Neuron (in vitro differentiated cells): ENCODE data around the gene TPR.
A peak's percentile ranks its signal among the peaks of the same experiment; 100 is the strongest.
"Not testable (repeated sequence)": the region's sequence is repeated elsewhere in the genome, so short reads cannot be mapped to it uniquely, and the experiment has no call there.

Experiments used
- H2AFZ ChIP-seq: one replicate; pipeline ENCODE4 v1.6.1; 2013; ENCODE audit warnings: low read depth, mild to moderate bottlenecking, inconsistent platforms, low read length, moderate library complexity
- H3K27me3 ChIP-seq: one replicate; pipeline ENCODE4 v1.6.1; 2013; ENCODE audit warnings: low read length; ENCODE audit not compliant: insufficient read depth
- H3K36me3 ChIP-seq: one replicate; pipeline ENCODE4 v1.6.1; 2013; ENCODE audit warnings: low read length; ENCODE audit not compliant: insufficient read depth
- H3K4me1 ChIP-seq: one replicate; pipeline ENCODE4 v1.6.1; 2013; ENCODE audit warnings: low read length; ENCODE audit not compliant: insufficient read depth
- H3K4me3 ChIP-seq: 2 replicates; pipeline ENCODE4 v1.5.1; 2013; ENCODE audit warnings: mild to moderate bottlenecking, low read length, moderate library complexity
- H3K9me3 ChIP-seq: one replicate; pipeline ENCODE4 v1.6.1; 2013; ENCODE audit warnings: low read length

The TPR gene

GRCh38 chr1:186390925-186391324 lies 15.9 kb upstream of the TPR start:
- peaks cover 76% of the 10 kb centered on the region for H3K36me3 ChIP-seq
- no peaks in the 10 kb centered on the region for H3K4me1 ChIP-seq
- no peaks in the 10 kb centered on the region for H3K27me3 ChIP-seq
- H3K4me3 ChIP-seq = no peak overlapping the region
- no peaks in the 10 kb centered on the region for H3K9me3 ChIP-seq
- H2AFZ ChIP-seq = no peak overlapping the region

- no peak overlapping the region for H2AFZ ChIP-seq
- H3K36me3 ChIP-seq = peaks cover 61% of the 10 kb centered on the region
- H3K27me3 ChIP-seq = no peaks in the 10 kb centered on the region
- H3K4me3 ChIP-seq = no peak overlapping the region
- no peaks in the 10 kb centered on the region for H3K9me3 ChIP-seq
- no peaks in the 10 kb centered on the region for H3K4me1 ChIP-seq
Measured at GRCh38 chr1:186386725-186387383, 11.8 kb upstream of the TPR start.

GRCh38 chr1:186375929-186376319 lies 871 bp upstream of the TPR start:
- Histone ChIP-seq H3K36me3 (peaks cover 33% of the 10 kb centered on the region), H2AFZ (peak overlapping the region; percentile 71), H3K9me3 (no peaks in the 10 kb centered on the region), H3K4me1 (peaks cover 17% of the 10 kb centered on the region), H3K27me3 (no peaks in the 10 kb centered on the region), H3K4me3 (peak overlapping the region; percentile 99)

GRCh38 chr1:186374303-186375151 lies 526 bp downstream of the TPR start:
- H3K9me3 ChIP-seq = no peaks in the 10 kb centered on the region
- H3K36me3 ChIP-seq = peaks cover 38% of the 10 kb centered on the region
- peak overlapping the region; percentile 99 for H3K4me3 ChIP-seq
- no peaks in the 10 kb centered on the region for H3K27me3 ChIP-seq
- peak overlapping the region; percentile 24 for H2AFZ ChIP-seq
- peaks cover 17% of the 10 kb centered on the region for H3K4me1 ChIP-seq

- not testable (repeated sequence) for H3K4me1 ChIP-seq, H3K9me3 ChIP-seq, H3K27me3 ChIP-seq, H2AFZ ChIP-seq, H3K4me3 ChIP-seq
- H3K36me3 ChIP-seq = peaks cover 89% of the 10 kb centered on the region
Measured at GRCh38 chr1:186347837-186348691, 27.0 kb downstream of the TPR start.

- Histone ChIP-seq H3K27me3 (no peaks in the 10 kb centered on the region), H3K4me3 (no peak overlapping the region), H3K9me3 (no peaks in the 10 kb centered on the region), H3K36me3 (peaks cover 91% of the 10 kb centered on the region), H3K4me1 (no peaks in the 10 kb centered on the region), H2AFZ (no peak overlapping the region)
Measured at GRCh38 chr1:186340772-186341171, 34.3 kb downstream of the TPR start.

- Histone ChIP-seq H2AFZ (no peak overlapping the region), H3K4me1 (no peaks in the 10 kb centered on the region), H3K36me3 (peaks cover 89% of the 10 kb centered on the region), H3K9me3 (no peaks in the 10 kb centered on the region), H3K4me3 (no peak overlapping the region), H3K27me3 (no peaks in the 10 kb centered on the region)
Measured at GRCh38 chr1:186337554-186337953, 37.5 kb downstream of the TPR start.

GRCh38 chr1:186330758-186331157 lies 44.3 kb downstream of the TPR start:
- H3K36me3 ChIP-seq = peaks cover 89% of the 10 kb centered on the region
- H3K4me1 ChIP-seq = no peaks in the 10 kb centered on the region
- no peak overlapping the region for H3K4me3 ChIP-seq
- no peaks in the 10 kb centered on the region for H3K9me3 ChIP-seq
- no peak overlapping the region for H2AFZ ChIP-seq
- H3K27me3 ChIP-seq = no peaks in the 10 kb centered on the region

- no peak overlapping the region for H3K4me3 ChIP-seq
- H3K27me3 ChIP-seq = no peaks in the 10 kb centered on the region
- H3K36me3 ChIP-seq = peaks cover 85% of the 10 kb centered on the region
- no peaks in the 10 kb centered on the region for H3K9me3 ChIP-seq
- H2AFZ ChIP-seq = no peak overlapping the region
- no peaks in the 10 kb centered on the region for H3K4me1 ChIP-seq
Measured at GRCh38 chr1:186327331-186327730, 47.7 kb downstream of the TPR start.

GRCh38 chr1:186326009-186326408 lies 49.0 kb downstream of the TPR start:
- Histone ChIP-seq H3K9me3 (no peaks in the 10 kb centered on the region), H3K36me3 (peaks cover 85% of the 10 kb centered on the region)

GRCh38 chr1:186325239-186325638 lies 49.8 kb downstream of the TPR start:
- Histone ChIP-seq H3K9me3 (no peaks in the 10 kb centered on the region), H3K36me3 (peaks cover 85% of the 10 kb centered on the region), H3K4me3 (no peak overlapping the region), H2AFZ (no peak overlapping the region), H3K4me1 (no peaks in the 10 kb centered on the region), H3K27me3 (no peaks in the 10 kb centered on the region)

More at GRCh38 chr1:186326009-186326408, 49.0 kb downstream of the TPR start:
- Histone ChIP-seq H2AFZ (no peak overlapping the region), H3K4me1 (no peaks in the 10 kb centered on the region), H3K27me3 (no peaks in the 10 kb centered on the region), H3K4me3 (no peak overlapping the region)

- peaks cover 83% of the 10 kb centered on the region for H3K36me3 ChIP-seq
Measured at GRCh38 chr1:186323865-186324264, 51.2 kb downstream of the TPR start.

GRCh38 chr1:186315570-186315969 lies 59.5 kb downstream of the TPR start:
- H3K27me3 ChIP-seq = no peaks in the 10 kb centered on the region
- no peak overlapping the region for H3K4me3 ChIP-seq
- H3K36me3 ChIP-seq = peaks cover 84% of the 10 kb centered on the region
- no peak overlapping the region for H2AFZ ChIP-seq
- H3K9me3 ChIP-seq = no peaks in the 10 kb centered on the region
- H3K4me1 ChIP-seq = peaks cover 3% of the 10 kb centered on the region

More at GRCh38 chr1:186323865-186324264, 51.2 kb downstream of the TPR start:
- no peak overlapping the region for H2AFZ ChIP-seq
- no peak overlapping the region for H3K4me3 ChIP-seq
- no peaks in the 10 kb centered on the region for H3K9me3 ChIP-seq
- no peaks in the 10 kb centered on the region for H3K4me1 ChIP-seq
- H3K27me3 ChIP-seq = no peaks in the 10 kb centered on the region
